Heart right ventricle (tissue), 16 donors: ENCODE data around the gene PLAGL2. TPM values are rescaled to one million over a fixed set of nuclear protein-coding genes. Genes with fewer than 3 reads are reported as not detected.

Experiments used
- ATAC-seq, 8 donors: fragments of 200-7000 bp; cut with Tn5 transposase; one replicate each; pipeline ENCODE4 v1.9.1; 2020; ENCODE audit warnings: mild to moderate bottlenecking in 8 of 8, moderate library complexity in 8 of 8, moderate number of reproducible peaks in 1 of 8
- DNase-seq, 2 donors: peaks; one replicate each; pipeline ENCODE4 v3.0.0-alpha.2; 2020
- H3K27ac ChIP-seq, 10 donors: fragments of 200-600 bp; sonication (generic) in 2 of 10; one replicate each; pipeline versions ENCODE4 v1.5.0 to v1.8.0; 2020 to 2022; ENCODE audit warnings: mild to moderate bottlenecking in 3 of 10
- H3K27me3 ChIP-seq, 7 donors: fragments of 200-600 bp; one replicate each; pipeline ENCODE4 v1.8.0; 2021 to 2022; ENCODE audit warnings: mild to moderate bottlenecking in 2 of 7
- H3K36me3 ChIP-seq, 9 donors: fragments of 200-600 bp; sonication (generic) in 1 of 9; one replicate each; pipeline versions ENCODE4 v1.5.0 to v1.8.0; 2020 to 2022; ENCODE audit warnings: mild to moderate bottlenecking in 2 of 9
- H3K4me1 ChIP-seq, 9 donors: fragments of 200-600 bp; sonication (generic) in 1 of 9; one replicate each; pipeline versions ENCODE4 v1.5.0 to v1.8.0; 2020 to 2022; ENCODE audit warnings: mild to moderate bottlenecking in 4 of 9
- H3K4me3 ChIP-seq, 10 donors: fragments of 200-600 bp; sonication (generic) in 2 of 10; one replicate each; pipeline versions ENCODE4 v1.5.0 to v1.8.0; 2020 to 2022; ENCODE audit warnings: mild to moderate bottlenecking in 7 of 10, moderate library complexity in 2 of 10
- H3K9me3 ChIP-seq, 11 donors: fragments of 200-600 bp in 10 of 11; sonication (generic) in 2 of 11; one replicate each; pipeline versions ENCODE4 v1.5.0 to v1.8.0; 2013 to 2022; ENCODE audit warnings: mild to moderate bottlenecking in 2 of 11, control low read depth in 1 of 11, moderate library complexity in 1 of 11
- WGBS, 2 donors: extraction: QIAGEN DNeasy Blood & Tissue Kit; methylation state at CpG; one replicate each; pipeline ENCODE4 v1.1.7; 2013; ENCODE audit warnings: inconsistent platforms in 1 of 2; 5-methylcytosine and 5-hydroxymethylcytosine counted together
- intact Hi-C, 10 donors: fragments of 100-400 bp; cut with DNase I; formaldehyde crosslinking; loops; one replicate each; pipeline versions ENCODE4 v1.11.1 to v1.14.2; 2022
- polyA plus RNA-seq, 2 donors: library from polyadenylated mRNA; stranded (reverse); fragments of 200-250 nt; gene quantifications; one replicate each; pipeline ENCODE4 v1.2.3, GENCODE V29; 2013
- total RNA-seq, 10 donors: library from RNA; stranded (reverse); fragmentation: NEBNext Ultra II Directional in 3 of 10; extraction: Animal tissue kit (Norgen Biotek cat#: 25700) in 3 of 10; gene quantifications; one replicate each; pipeline versions ENCODE4 v1.2.1 to v1.2.4, GENCODE V29; 2021 to 2023
- TF ChIP-seq, protein P1 (sequence below), 9 donors: fragments of 200-600 bp; sonication (generic) in 2 of 9; IDR thresholded peaks; one replicate each; pipeline versions ENCODE4 v1.5.0 to v1.8.0; 2021 to 2022; ENCODE audit warnings: antibody characterized with exemption in 9 of 9, mild to moderate bottlenecking in 5 of 9, moderate library complexity in 1 of 9
- donor health status: Arrhythmogenic right ventricular cardiomyopathy.
- donor health status: ischemic (EF 13 %, LVEDD 7.1; RV severe dilation, severe dysfunction).
- donor health status: healthy with polysubstance abuse.
- donor health status: DM: no; HTN: yes; CAD: no.
- donor health status: DM: no; HTN: no; CAD: no.
- donor health status: ischemic (EF 25% LVEDD 6.9; RV normal size, moderate dysfunction).
- donor health status: ischemic (EF 25% LVEDD 5.7; RV mildly dilated, moderate dysfunction).
- donor health status: healthy.
- donor health status: DM: yes; HTN: yes; CAD: no.
- donor health status: Ischemic cardiomyopathy.
- donor health status: ischemic (EF 35%, LVEDD 5.7; RV mildly dilated, moderate dysfunction).
- donor health status: nonischemic (EF 11% LVEDD 7.7; RV severe dilation, severe dysfunction).
- donor health status: DM: yes; HTN: yes; CAD: no.
- donor health status: PGD.
- donor health status: ischemic (EF 29% LVEDD 5.4; RV normal size, mild dysfunction).
- donor health status: nonischemic (EF 23%, LVEDD 6.1; RV moderate dilation, normal function).

The PLAGL2 gene
- total and polyA plus RNA-seq, 12 donors: 1.7 to 12.3 (median 7.5) TPM

DNA sequence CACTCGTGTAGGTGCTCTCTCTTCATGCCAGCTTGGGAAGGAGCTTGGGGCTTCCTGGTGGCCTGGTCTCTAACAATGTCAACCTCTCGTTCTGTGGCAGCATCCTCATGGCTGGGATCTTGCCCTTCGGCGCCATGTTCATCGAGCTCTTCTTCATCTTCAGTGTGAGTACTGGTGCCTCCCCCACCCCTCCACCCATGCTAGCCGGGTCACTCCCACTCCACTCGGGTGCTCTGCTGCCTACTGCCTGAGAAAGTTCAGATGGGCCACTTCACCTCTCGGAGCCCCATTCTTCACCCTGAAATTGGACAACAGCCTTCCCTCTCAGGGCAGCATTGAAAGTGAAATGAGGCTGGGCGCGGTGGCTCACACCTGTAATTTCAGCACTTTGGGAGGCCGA is 49.2 kb downstream of the PLAGL2 start:
- Histone ChIP-seq H3K4me1 (peaks cover 10 to 24% (median 16%) of the 10 kb centered on the region in 9 donors), H3K9me3 (no peaks in the 10 kb centered on the region), H3K27me3 (no peaks in the 10 kb centered on the region), H3K4me3 (no peak overlapping the region), H3K27ac (no peak overlapping the region), H3K36me3 (peaks cover 0 to 91% (median 64%) of the 10 kb centered on the region in 9 donors)
- TF ChIP-seq, protein P1, sequence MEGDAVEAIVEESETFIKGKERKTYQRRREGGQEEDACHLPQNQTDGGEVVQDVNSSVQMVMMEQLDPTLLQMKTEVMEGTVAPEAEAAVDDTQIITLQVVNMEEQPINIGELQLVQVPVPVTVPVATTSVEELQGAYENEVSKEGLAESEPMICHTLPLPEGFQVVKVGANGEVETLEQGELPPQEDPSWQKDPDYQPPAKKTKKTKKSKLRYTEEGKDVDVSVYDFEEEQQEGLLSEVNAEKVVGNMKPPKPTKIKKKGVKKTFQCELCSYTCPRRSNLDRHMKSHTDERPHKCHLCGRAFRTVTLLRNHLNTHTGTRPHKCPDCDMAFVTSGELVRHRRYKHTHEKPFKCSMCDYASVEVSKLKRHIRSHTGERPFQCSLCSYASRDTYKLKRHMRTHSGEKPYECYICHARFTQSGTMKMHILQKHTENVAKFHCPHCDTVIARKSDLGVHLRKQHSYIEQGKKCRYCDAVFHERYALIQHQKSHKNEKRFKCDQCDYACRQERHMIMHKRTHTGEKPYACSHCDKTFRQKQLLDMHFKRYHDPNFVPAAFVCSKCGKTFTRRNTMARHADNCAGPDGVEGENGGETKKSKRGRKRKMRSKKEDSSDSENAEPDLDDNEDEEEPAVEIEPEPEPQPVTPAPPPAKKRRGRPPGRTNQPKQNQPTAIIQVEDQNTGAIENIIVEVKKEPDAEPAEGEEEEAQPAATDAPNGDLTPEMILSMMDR (IDR thresholded peaks at IDR 0.05): no peak
- ATAC-seq (no peak), DNase-seq (no peak)
- intact Hi-C loops: loop anchor here in 3 of 10 donors (5.0 to 10.0 kb wide), 3 partner anchors 34 to 496 kb away; no protein-coding TSS in a partner anchor
- 97% methylated on average over 11 of the region's 11 CpGs for WGBS, 2 donors

DNA sequence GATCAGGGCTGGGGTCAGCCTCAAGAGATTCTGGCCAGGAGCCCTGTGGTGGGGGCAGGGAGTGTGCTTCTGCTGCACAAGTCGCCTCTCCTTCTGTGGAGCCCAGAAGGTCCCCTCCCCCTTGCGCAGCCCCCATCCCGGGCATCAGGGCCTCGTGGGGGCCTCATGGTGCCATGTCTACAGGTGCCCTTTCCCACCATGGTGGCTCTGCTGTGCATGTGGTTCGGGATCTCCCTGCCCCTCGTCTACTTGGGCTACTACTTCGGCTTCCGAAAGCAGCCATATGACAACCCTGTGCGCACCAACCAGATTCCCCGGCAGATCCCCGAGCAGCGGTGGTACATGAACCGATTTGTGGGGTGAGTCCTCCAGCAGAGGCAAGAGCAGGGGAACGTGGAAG is 49.9 kb downstream of the PLAGL2 start:
- ATAC-seq (no peak), DNase-seq (no peak)
- Histone ChIP-seq H3K9me3 (no peaks in the 10 kb centered on the region), H3K27ac (no peak overlapping the region), H3K4me3 (no peak overlapping the region), H3K36me3 (peaks cover 0 to 91% (median 64%) of the 10 kb centered on the region in 9 donors), H3K4me1 (peaks cover 10 to 24% (median 16%) of the 10 kb centered on the region in 9 donors), H3K27me3 (no peaks in the 10 kb centered on the region)
- TF ChIP-seq, protein P1 (IDR thresholded peaks at IDR 0.05): no peak
- WGBS, 2 donors: 91 to 92% methylated on average over 14 of the region's 14 CpGs
- intact Hi-C loops: loop anchor here in 3 of 10 donors (5.0 to 10.0 kb wide), 3 partner anchors 35 to 497 kb away; no protein-coding TSS in a partner anchor

DNA sequence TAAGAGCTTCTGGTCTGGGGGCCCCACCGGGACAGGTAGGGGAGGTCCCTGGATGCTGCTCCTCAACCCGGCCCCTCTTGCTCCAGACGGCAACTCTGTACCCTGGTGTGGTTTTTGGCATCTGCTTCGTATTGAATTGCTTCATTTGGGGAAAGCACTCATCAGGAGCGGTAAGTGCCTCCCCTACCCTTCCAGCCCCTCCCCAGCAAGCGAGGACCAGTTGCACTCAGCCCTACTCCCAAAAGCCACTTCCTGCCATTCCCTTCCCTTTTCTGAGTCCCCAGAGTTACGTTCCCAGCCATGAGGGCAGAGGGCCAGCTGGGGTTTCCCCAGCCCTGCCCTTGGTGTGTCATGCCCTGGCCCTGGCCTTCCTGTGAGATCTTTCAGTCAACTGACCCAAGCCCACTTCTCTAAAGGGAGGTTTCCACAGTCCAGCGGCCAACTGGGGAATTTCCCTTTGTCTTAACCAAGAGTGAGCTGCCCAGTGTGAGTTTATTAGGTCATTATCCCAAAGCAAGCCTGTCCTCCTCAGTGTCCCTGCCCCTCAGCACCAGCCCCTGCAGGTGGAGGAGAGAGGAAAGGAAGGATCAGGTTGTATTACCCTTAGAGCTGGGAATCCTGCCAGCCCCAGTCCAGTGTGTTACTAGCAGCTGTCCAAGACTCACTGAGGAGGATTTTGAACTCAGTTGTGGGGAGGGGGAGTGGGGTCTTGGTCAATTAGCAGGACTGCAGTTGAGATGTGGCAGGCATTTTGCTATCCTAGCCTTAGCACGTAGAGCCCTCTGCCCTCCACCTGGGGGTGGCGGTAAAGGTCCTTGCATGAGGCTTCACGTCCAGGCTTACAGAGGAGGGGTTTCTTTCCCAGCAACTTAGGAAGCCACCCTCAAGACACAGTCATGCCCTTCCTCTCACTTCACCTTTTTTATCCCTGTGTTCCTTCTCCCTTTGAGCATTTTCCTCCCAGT is 52.2 kb downstream of the PLAGL2 start:
- intact Hi-C loops: loop anchor here in 3 of 10 donors (2.0 to 10.0 kb wide), 4 partner anchors 37 to 500 kb away; partner anchors contain the start of genes PLAGL2 (in 1 of the 3) and POFUT1 (in 1 of the 3)

DNA sequence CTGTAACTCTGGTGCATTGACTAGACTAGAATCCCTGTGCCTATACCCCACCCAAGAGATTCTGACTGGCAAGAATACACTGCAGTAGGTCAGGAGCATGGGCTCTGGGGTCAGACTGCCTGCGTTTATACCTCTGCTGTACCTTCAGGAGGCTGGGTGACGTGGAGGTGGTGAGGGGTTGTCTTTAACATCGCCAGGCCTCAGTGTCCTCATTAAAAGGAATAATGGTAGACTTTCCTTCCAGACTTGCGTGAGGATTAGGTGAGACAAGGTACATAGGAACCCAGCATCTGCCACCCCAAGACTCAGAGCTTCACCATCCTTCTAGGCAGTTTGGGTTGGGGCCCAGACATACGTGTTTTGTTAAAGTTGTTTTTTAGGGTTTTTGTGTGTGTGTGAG is 53.8 kb downstream of the PLAGL2 start:
- Histone ChIP-seq H3K4me3 (no peak overlapping the region), H3K9me3 (no peaks in the 10 kb centered on the region), H3K27me3 (no peaks in the 10 kb centered on the region), H3K4me1 (peaks cover 10 to 24% (median 16%) of the 10 kb centered on the region in 9 donors), H3K36me3 (peaks cover 0 to 91% (median 62%) of the 10 kb centered on the region in 9 donors), H3K27ac (no peak overlapping the region)
- DNase-seq: no peak
- ATAC-seq: no peak
- 95 to 97% methylated on average over 5 of the region's 5 CpGs for WGBS, 2 donors
- intact Hi-C loops: loop anchor here in 3 of 10 donors (2.0 to 10.0 kb wide), 3 partner anchors 53 to 501 kb away; partner anchors contain the start of genes PLAGL2 (in 1 of the 3) and POFUT1 (in 1 of the 3)
- TF ChIP-seq, protein P1 (IDR thresholded peaks at IDR 0.05): no peak

More for the DNA sequence above, 52.2 kb downstream of the PLAGL2 start:
- Histone ChIP-seq H3K4me1 (peaks cover 10 to 24% (median 16%) of the 10 kb centered on the region in 9 donors), H3K4me3 (no peak overlapping the region), H3K27ac (peak overlapping the region in 9 of 10 donors; percentile 28 to 74 (median 60)), H3K27me3 (no peaks in the 10 kb centered on the region), H3K36me3 (peaks cover 0 to 91% (median 63%) of the 10 kb centered on the region in 9 donors), H3K9me3 (no peaks in the 10 kb centered on the region)
- TF ChIP-seq, protein P1 (IDR thresholded peaks at IDR 0.05): peak in 7 of 9 donors; percentile 21 to 60 (median 44)
- ATAC-seq (peak; percentile 90 to 96 (median 93)), DNase-seq (peak; percentile 79 to 84)
- WGBS, 2 donors: 31 to 35% methylated on average over 11 of the region's 11 CpGs
